Measurements from ENCODE around the gene P2RY12. TPM values are rescaled to one million over a fixed set of nuclear protein-coding genes. Genes with fewer than 3 reads are reported as not detected.

P2RY12 gene
- total RNA-seq, 2 donors from 2014 or later = not detected

DNA sequence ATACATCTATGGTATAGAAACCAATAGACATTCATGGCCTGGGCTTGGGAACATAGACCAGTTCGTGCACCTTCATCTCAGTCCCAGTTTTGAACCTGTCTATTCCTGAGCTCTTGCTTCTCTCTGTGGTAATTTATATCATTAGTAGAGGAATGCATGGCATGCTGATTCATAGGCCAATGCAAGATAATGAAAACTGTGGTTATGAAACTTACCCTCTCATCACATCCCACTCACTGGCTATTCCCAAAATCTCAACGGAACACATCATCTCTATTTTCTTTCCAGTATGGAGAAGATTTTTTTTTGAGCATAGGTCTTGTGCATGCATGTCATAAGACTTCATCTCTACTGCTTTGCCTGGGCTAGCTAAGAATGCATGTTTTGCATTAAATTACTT lies 18.7 kb upstream of the P2RY12 start:
- H3K9me3 Mint-ChIP-seq = no peaks in the 10 kb centered on the region
- H3K4me3 Mint-ChIP-seq = no peak overlapping the region
- no peaks in the 10 kb centered on the region for H3K27me3 Mint-ChIP-seq (ENCODE audit: insufficient read depth)
- DNase-seq = no peak
- H3K27ac Mint-ChIP-seq = no peak overlapping the region
- no peaks in the 10 kb centered on the region for H3K36me3 ChIP-seq (ENCODE audit: control insufficient read depth, insufficient read depth, low read length)
- no peaks in the 10 kb centered on the region for H3K27me3 ChIP-seq (ENCODE audit: control insufficient read depth, insufficient read depth, low read length, poor library complexity, severe bottlenecking)
- H3K4me3 ChIP-seq (ENCODE audit: low read length) = no peak overlapping the region
- no peaks in the 10 kb centered on the region for H3K36me3 Mint-ChIP-seq (ENCODE audit: low read depth)
- H3K9me3 ChIP-seq (ENCODE audit: control insufficient read depth, low read length) = no peaks in the 10 kb centered on the region
- no peak overlapping the region for H3K9ac ChIP-seq (ENCODE audit: extremely low read depth, low read length, poor library complexity, severe bottlenecking)
- H3K4me1 ChIP-seq (ENCODE audit: control insufficient read depth, insufficient read depth, low read length) = no peaks in the 10 kb centered on the region
- H3K27ac ChIP-seq (ENCODE audit: low read depth, low read length) = no peak overlapping the region
- TF ChIP-seq, protein P1, sequence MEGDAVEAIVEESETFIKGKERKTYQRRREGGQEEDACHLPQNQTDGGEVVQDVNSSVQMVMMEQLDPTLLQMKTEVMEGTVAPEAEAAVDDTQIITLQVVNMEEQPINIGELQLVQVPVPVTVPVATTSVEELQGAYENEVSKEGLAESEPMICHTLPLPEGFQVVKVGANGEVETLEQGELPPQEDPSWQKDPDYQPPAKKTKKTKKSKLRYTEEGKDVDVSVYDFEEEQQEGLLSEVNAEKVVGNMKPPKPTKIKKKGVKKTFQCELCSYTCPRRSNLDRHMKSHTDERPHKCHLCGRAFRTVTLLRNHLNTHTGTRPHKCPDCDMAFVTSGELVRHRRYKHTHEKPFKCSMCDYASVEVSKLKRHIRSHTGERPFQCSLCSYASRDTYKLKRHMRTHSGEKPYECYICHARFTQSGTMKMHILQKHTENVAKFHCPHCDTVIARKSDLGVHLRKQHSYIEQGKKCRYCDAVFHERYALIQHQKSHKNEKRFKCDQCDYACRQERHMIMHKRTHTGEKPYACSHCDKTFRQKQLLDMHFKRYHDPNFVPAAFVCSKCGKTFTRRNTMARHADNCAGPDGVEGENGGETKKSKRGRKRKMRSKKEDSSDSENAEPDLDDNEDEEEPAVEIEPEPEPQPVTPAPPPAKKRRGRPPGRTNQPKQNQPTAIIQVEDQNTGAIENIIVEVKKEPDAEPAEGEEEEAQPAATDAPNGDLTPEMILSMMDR (conservative IDR thresholded peaks at IDR 0.05) = no peak
- peaks cover 5% of the 10 kb centered on the region for H3K4me1 Mint-ChIP-seq
- 94 to 100% methylated on average over 1 to 2 of the region's 2 CpGs for WGBS, 2 experiments (ENCODE audit: insufficient coverage in 1 of 2, insufficient read length in 1 of 2)

DNA sequence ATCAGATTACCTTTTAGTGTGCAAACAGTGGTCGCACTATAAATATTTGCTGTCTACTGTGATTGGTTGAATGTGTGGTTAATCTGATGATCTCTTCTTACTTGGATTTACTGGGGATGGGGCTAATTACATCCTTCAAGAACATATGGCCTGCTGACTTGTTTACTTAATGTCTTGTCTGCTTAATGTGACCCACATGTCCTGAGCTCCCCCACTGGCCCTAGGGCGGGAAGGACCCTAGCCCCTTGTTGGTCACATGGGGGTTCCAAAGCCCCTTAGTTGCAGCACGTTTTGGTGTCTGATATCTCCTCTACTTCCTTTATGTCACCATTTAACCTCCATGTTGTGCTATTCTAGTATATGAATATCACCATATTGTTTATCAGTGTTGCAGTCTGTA lies 17.8 kb upstream of the P2RY12 start:
- no peaks in the 10 kb centered on the region for H3K27me3 Mint-ChIP-seq (ENCODE audit: insufficient read depth)
- DNase-seq = no peak
- Histone ChIP-seq H3K27me3 (ENCODE audit: control insufficient read depth, insufficient read depth, low read length, poor library complexity, severe bottlenecking) (no peaks in the 10 kb centered on the region), H3K9ac (ENCODE audit: extremely low read depth, low read length, poor library complexity, severe bottlenecking) (no peak overlapping the region), H3K4me3 (ENCODE audit: low read length) (no peak overlapping the region), H3K4me1 (ENCODE audit: control insufficient read depth, insufficient read depth, low read length) (no peaks in the 10 kb centered on the region), H3K9me3 (ENCODE audit: control insufficient read depth, low read length) (no peaks in the 10 kb centered on the region), H3K36me3 (ENCODE audit: control insufficient read depth, insufficient read depth, low read length) (no peaks in the 10 kb centered on the region), H3K27ac (ENCODE audit: low read depth, low read length) (no peak overlapping the region)
- no peaks in the 10 kb centered on the region for H3K36me3 Mint-ChIP-seq (ENCODE audit: low read depth)
- no peaks in the 10 kb centered on the region for H3K9me3 Mint-ChIP-seq
- H3K27ac Mint-ChIP-seq = no peak overlapping the region
- 80 to 81% methylated on average over 3 of the region's 3 CpGs for WGBS, 2 experiments (ENCODE audit: insufficient coverage in 1 of 2, insufficient read length in 1 of 2)
- no peak overlapping the region for H3K4me3 Mint-ChIP-seq
- peaks cover 5% of the 10 kb centered on the region for H3K4me1 Mint-ChIP-seq
- TF ChIP-seq, protein P1 (conservative IDR thresholded peaks at IDR 0.05) = no peak

GRCh38 chr3:151400341-151400740 lies 15.8 kb upstream of the P2RY12 start:
- peaks cover 6% of the 10 kb centered on the region for H3K36me3 Mint-ChIP-seq (ENCODE audit: low read depth)
- no peaks in the 10 kb centered on the region for H3K9me3 ChIP-seq (ENCODE audit: control insufficient read depth, low read length)
- no peaks in the 10 kb centered on the region for H3K27me3 Mint-ChIP-seq (ENCODE audit: insufficient read depth)
- H3K4me1 Mint-ChIP-seq = peaks cover 5% of the 10 kb centered on the region
- H3K9ac ChIP-seq (ENCODE audit: extremely low read depth, low read length, poor library complexity, severe bottlenecking) = no peak overlapping the region
- no peaks in the 10 kb centered on the region for H3K27me3 ChIP-seq (ENCODE audit: control insufficient read depth, insufficient read depth, low read length, poor library complexity, severe bottlenecking)
- H3K36me3 ChIP-seq (ENCODE audit: control insufficient read depth, insufficient read depth, low read length) = peaks cover 5% of the 10 kb centered on the region
- no peaks in the 10 kb centered on the region for H3K4me1 ChIP-seq (ENCODE audit: control insufficient read depth, insufficient read depth, low read length)
- no peak overlapping the region for H3K4me3 Mint-ChIP-seq
- TF ChIP-seq, protein P1 (conservative IDR thresholded peaks at IDR 0.05) = no peak
- no peaks in the 10 kb centered on the region for H3K9me3 Mint-ChIP-seq
- WGBS, 2 experiments (ENCODE audit: insufficient coverage in 1 of 2, insufficient read length in 1 of 2) = 89 to 94% methylated on average over 4 of the region's 4 CpGs
- H3K27ac Mint-ChIP-seq = no peak overlapping the region
- H3K4me3 ChIP-seq (ENCODE audit: low read length) = no peak overlapping the region
- no peak overlapping the region for H3K27ac ChIP-seq (ENCODE audit: low read depth, low read length)
- no peak for DNase-seq

All from endodermal cell (in vitro differentiated cells).